Measurements from ENCODE around the gene TENM3. TPM values are rescaled to one million over a fixed set of nuclear protein-coding genes. Genes with fewer than 3 reads are reported as not detected.

The TENM3 gene
- total RNA-seq, 1 donor, result 14.0 TPM

GRCh38 chr4:182574706-182575105, 331.5 kb downstream of the TENM3 start:
- no peak for DNase-seq (ENCODE audit: low read depth)
- no peak for TF ChIP-seq CTCF (IDR thresholded peaks at IDR 0.05; ENCODE audit: insufficient read depth, low read length)
- H3K4me3 ChIP-seq (ENCODE audit: low read depth, low read length), result no peak overlapping the region

GRCh38 chr4:182575225-182575624, 332.0 kb downstream of the TENM3 start:
- no peak for DNase-seq (ENCODE audit: low read depth)
- no peak overlapping the region for H3K4me3 ChIP-seq (ENCODE audit: low read depth, low read length)
- no peak for TF ChIP-seq CTCF (IDR thresholded peaks at IDR 0.05; ENCODE audit: insufficient read depth, low read length)

- TF ChIP-seq CTCF (IDR thresholded peaks at IDR 0.05; ENCODE audit: insufficient read depth, low read length), result no peak
- H3K4me3 ChIP-seq (ENCODE audit: low read depth, low read length), result no peak overlapping the region
- no peak for DNase-seq (ENCODE audit: low read depth)
Observed at GRCh38 chr4:182576601-182577289, 333.5 kb downstream of the TENM3 start.

- TF ChIP-seq CTCF (IDR thresholded peaks at IDR 0.05; ENCODE audit: insufficient read depth, low read length), result no peak
- DNase-seq (ENCODE audit: low read depth), result no peak
- H3K4me3 ChIP-seq (ENCODE audit: low read depth, low read length), result no peak overlapping the region
Observed at GRCh38 chr4:182577411-182577810, 334.2 kb downstream of the TENM3 start.

GRCh38 chr4:182578402-182578801, 335.2 kb downstream of the TENM3 start:
- TF ChIP-seq CTCF (IDR thresholded peaks at IDR 0.05; ENCODE audit: insufficient read depth, low read length), result no peak
- DNase-seq (ENCODE audit: low read depth), result peak; percentile 22

GRCh38 chr4:182582245-182582644, 339.0 kb downstream of the TENM3 start:
- H3K4me3 ChIP-seq (ENCODE audit: low read depth, low read length), result no peak overlapping the region
- no peak for DNase-seq (ENCODE audit: low read depth)
- TF ChIP-seq CTCF (IDR thresholded peaks at IDR 0.05; ENCODE audit: insufficient read depth, low read length), result no peak

More at GRCh38 chr4:182578402-182578801, 335.2 kb downstream of the TENM3 start:
- H3K4me3 ChIP-seq (ENCODE audit: low read depth, low read length), result no peak overlapping the region

Measured in fibroblast of the aortic adventitia (primary cell).